AG10803 (cell line): ENCODE results near the gene SSTR5.

ENCODE experiments used
- DNase-seq: peaks from one replicate; pipeline ENCODE4 v3.0.0; 2010; ENCODE audit warnings: low read depth
- H3K4me3 ChIP-seq: 2 replicates; pipeline ENCODE4 v1.5.1; 2011; ENCODE audit warnings: mild to moderate bottlenecking, low read length, control low read depth
- CTCF ChIP-seq: conservative IDR thresholded peaks from 2 replicates; pipeline ENCODE4 v1.5.1; 2011; ENCODE audit warnings: mild to moderate bottlenecking, low read length, control low read depth, inconsistent platforms

Gene SSTR5

GRCh38 chr16:1054660-1055556 lies 17.6 kb upstream of the SSTR5 start:
- DNase-seq = peak; percentile 37
- H3K4me3 ChIP-seq = no peak overlapping the region
- peak; percentile 63 for TF ChIP-seq CTCF

- TF ChIP-seq CTCF = no peak
- DNase-seq = no peak
- H3K4me3 ChIP-seq = no peak overlapping the region
Observed at GRCh38 chr16:1055557-1055924, 17.0 kb upstream of the SSTR5 start.

- no peak for DNase-seq
- TF ChIP-seq CTCF = no peak
Observed at GRCh38 chr16:1056196-1056595, 16.4 kb upstream of the SSTR5 start.

GRCh38 chr16:1057252-1057932 lies 15.2 kb upstream of the SSTR5 start:
- no peak overlapping the region for H3K4me3 ChIP-seq

More at GRCh38 chr16:1056196-1056595, 16.4 kb upstream of the SSTR5 start:
- no peak overlapping the region for H3K4me3 ChIP-seq

GRCh38 chr16:1058216-1058615 lies 14.3 kb upstream of the SSTR5 start:
- no peak for DNase-seq
- no peak overlapping the region for H3K4me3 ChIP-seq

More at GRCh38 chr16:1057252-1057932, 15.2 kb upstream of the SSTR5 start:
- DNase-seq = no peak
- TF ChIP-seq CTCF = peak; percentile 55

GRCh38 chr16:1059310-1059709 lies 13.2 kb upstream of the SSTR5 start:
- no peak overlapping the region for H3K4me3 ChIP-seq
- no peak for DNase-seq
- no peak for TF ChIP-seq CTCF

More at GRCh38 chr16:1058216-1058615, 14.3 kb upstream of the SSTR5 start:
- no peak for TF ChIP-seq CTCF
